ENCODE measurements around the gene RBM47. TPM values are rescaled to one million over a fixed set of nuclear protein-coding genes. Genes with fewer than 3 reads are reported as not detected.
A peak's percentile ranks its signal among the peaks of the same experiment; 100 is the strongest.

RBM47 gene
- total RNA-seq, 4 donors from 2014 or later, result 13.3 to 38.3 (median 21.8) TPM

DNA sequence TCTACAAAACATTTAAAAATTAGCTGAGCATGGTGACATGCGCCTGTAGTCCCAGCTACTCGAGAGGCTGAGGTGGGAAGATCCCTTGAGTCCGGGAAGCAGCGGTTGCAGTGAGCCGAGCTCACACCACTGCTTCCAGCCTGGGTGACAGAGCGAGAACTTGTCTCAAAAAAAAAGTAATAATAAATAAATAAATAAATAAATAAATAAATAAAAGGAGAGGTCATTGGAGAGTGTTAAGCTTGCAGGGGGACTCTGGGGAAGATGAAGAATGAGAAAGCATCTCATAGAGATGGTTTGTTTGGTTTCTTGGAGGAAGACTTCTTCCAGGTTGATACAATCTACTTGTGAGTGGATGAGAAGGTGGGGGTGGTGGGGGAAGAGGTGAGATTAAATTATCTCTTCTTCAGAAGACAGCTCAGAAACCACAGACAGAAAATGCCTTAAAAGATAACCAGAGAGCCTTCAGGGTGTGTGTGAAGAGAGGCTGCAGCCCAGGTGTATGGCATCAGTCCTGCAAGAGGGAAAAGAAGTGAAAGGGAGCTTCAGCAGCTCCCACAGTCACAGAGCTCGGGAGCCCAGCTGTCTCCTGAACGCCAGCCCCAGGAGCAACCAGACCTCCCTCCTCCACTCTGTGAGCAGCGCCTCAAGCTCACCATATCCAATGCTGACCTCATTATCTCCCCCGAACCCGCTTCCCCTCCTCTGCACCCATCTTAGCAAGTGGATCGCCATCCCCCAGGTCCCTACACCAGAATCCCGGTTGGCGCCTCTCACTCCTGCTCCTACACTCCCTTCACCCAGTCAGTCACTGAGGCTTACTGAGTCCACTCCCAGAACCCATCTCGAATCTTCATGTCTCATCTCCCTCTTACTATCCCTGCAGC lies 48.2 kb downstream of the RBM47 start:
- Histone ChIP-seq H3K9me3 (no peaks in the 10 kb centered on the region), H3K36me3 (no peaks in the 10 kb centered on the region), H3K27ac (replicated peaks in 1 of 4) (no peak overlapping the region), H3K4me1 (peaks cover 7 to 15% (median 13%) of the 10 kb centered on the region in 4 donors), H3K4me3 (no peak overlapping the region), H3K27me3 (no peaks in the 10 kb centered on the region)
- intact Hi-C loops (cut with DNase I), result no loop called here
- 85% methylated on average over 15 of the region's 15 CpGs for WGBS
- no peak for TF ChIP-seq POLR2A (IDR thresholded peaks at IDR 0.05; ENCODE audit: low read depth)
- no peak for TF ChIP-seq CTCF (IDR thresholded peaks at IDR 0.05)
- no peak for TF ChIP-seq POLR2AphosphoS5 (IDR thresholded peaks at IDR 0.05)
- no peak for TF ChIP-seq EP300 (IDR thresholded peaks at IDR 0.05)
- no peak for DNase-seq (ENCODE audit: extremely low spot score)

- WGBS, result 91% methylated on average over 3 of the region's 3 CpGs
- DNase-seq (ENCODE audit: extremely low spot score), result no peak
- no peaks in the 10 kb centered on the region for H3K27me3 ChIP-seq
- H3K9me3 ChIP-seq, result no peaks in the 10 kb centered on the region
- no peaks in the 10 kb centered on the region for H3K36me3 ChIP-seq
- peaks cover 7 to 18% (median 17%) of the 10 kb centered on the region in 4 donors for H3K4me1 ChIP-seq
- no peak overlapping the region for H3K4me3 ChIP-seq
- intact Hi-C loops (cut with DNase I), result no loop called here
- no peak for TF ChIP-seq EP300 (IDR thresholded peaks at IDR 0.05)
- no peak for TF ChIP-seq POLR2A (IDR thresholded peaks at IDR 0.05; ENCODE audit: low read depth)
- no peak for TF ChIP-seq POLR2AphosphoS5 (IDR thresholded peaks at IDR 0.05)
- TF ChIP-seq CTCF (IDR thresholded peaks at IDR 0.05), result no peak
- H3K27ac ChIP-seq (replicated peaks in 1 of 4), result no peak overlapping the region
Observed at GRCh38 chr4:40579983-40580382, 49.7 kb downstream of the RBM47 start.

- H3K4me1 ChIP-seq, result peaks cover 7 to 18% (median 17%) of the 10 kb centered on the region in 4 donors
- no peak overlapping the region for H3K4me3 ChIP-seq
- no peaks in the 10 kb centered on the region for H3K27me3 ChIP-seq
- H3K27ac ChIP-seq (replicated peaks in 1 of 4), result peak overlapping the region; percentile 23 to 52 (median 44)
- no peaks in the 10 kb centered on the region for H3K36me3 ChIP-seq
- TF ChIP-seq CTCF (IDR thresholded peaks at IDR 0.05), result no peak
- TF ChIP-seq POLR2A (IDR thresholded peaks at IDR 0.05; ENCODE audit: low read depth), result no peak
- no peak for TF ChIP-seq POLR2AphosphoS5 (IDR thresholded peaks at IDR 0.05)
- TF ChIP-seq EP300 (IDR thresholded peaks at IDR 0.05), result no peak
- 79% methylated on average over 5 of the region's 5 CpGs for WGBS
- DNase-seq (ENCODE audit: extremely low spot score), result no peak
- H3K9me3 ChIP-seq, result no peaks in the 10 kb centered on the region
- intact Hi-C loops (cut with DNase I), result no loop called here
Observed at GRCh38 chr4:40577588-40578253, 51.9 kb downstream of the RBM47 start.

GRCh38 chr4:40576651-40577480 lies 52.8 kb downstream of the RBM47 start:
- intact Hi-C loops (cut with DNase I), result no loop called here
- WGBS, result 27% methylated on average over 7 of the region's 7 CpGs
- Histone ChIP-seq H3K36me3 (no peaks in the 10 kb centered on the region), H3K27ac (replicated peaks in 1 of 4) (peak overlapping the region; percentile 23 to 52 (median 44)), H3K27me3 (no peaks in the 10 kb centered on the region), H3K4me1 (peaks cover 7 to 18% (median 17%) of the 10 kb centered on the region in 4 donors), H3K4me3 (peak overlapping the region in 1 of 4 donors; percentile 21), H3K9me3 (no peaks in the 10 kb centered on the region)
- TF ChIP-seq CTCF (IDR thresholded peaks at IDR 0.05) (no peak), POLR2A (IDR thresholded peaks at IDR 0.05; ENCODE audit: low read depth) (no peak), POLR2AphosphoS5 (IDR thresholded peaks at IDR 0.05) (peak; percentile 42 to 58)
- DNase-seq (ENCODE audit: extremely low spot score), result peak; percentile 93

All from esophagus muscularis mucosa (tissue), 4 donors.